GM18909 (cell line): ENCODE measurements around the gene TAF4.
A peak's percentile ranks its signal among the peaks of the same experiment; 100 is the strongest.
"Not testable (repeated sequence)": the region's sequence is repeated elsewhere in the genome, so short reads cannot be mapped to it uniquely, and the experiment has no call there.

Source experiments
- ATAC-seq: cut with Tn5 transposase; IDR thresholded peaks from one replicate; pipeline ENCODE4 v1.9.1; 2021; ENCODE audit warnings: mild to moderate bottlenecking; ENCODE audit not compliant: unreplicated experiment, poor library complexity

The TAF4 gene, protein sequence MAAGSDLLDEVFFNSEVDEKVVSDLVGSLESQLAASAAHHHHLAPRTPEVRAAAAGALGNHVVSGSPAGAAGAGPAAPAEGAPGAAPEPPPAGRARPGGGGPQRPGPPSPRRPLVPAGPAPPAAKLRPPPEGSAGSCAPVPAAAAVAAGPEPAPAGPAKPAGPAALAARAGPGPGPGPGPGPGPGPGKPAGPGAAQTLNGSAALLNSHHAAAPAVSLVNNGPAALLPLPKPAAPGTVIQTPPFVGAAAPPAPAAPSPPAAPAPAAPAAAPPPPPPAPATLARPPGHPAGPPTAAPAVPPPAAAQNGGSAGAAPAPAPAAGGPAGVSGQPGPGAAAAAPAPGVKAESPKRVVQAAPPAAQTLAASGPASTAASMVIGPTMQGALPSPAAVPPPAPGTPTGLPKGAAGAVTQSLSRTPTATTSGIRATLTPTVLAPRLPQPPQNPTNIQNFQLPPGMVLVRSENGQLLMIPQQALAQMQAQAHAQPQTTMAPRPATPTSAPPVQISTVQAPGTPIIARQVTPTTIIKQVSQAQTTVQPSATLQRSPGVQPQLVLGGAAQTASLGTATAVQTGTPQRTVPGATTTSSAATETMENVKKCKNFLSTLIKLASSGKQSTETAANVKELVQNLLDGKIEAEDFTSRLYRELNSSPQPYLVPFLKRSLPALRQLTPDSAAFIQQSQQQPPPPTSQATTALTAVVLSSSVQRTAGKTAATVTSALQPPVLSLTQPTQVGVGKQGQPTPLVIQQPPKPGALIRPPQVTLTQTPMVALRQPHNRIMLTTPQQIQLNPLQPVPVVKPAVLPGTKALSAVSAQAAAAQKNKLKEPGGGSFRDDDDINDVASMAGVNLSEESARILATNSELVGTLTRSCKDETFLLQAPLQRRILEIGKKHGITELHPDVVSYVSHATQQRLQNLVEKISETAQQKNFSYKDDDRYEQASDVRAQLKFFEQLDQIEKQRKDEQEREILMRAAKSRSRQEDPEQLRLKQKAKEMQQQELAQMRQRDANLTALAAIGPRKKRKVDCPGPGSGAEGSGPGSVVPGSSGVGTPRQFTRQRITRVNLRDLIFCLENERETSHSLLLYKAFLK

GRCh38 chr20:62065674-62066338 lies at the start of gene TAF4:
Gene TAF4 (minus strand): TSS chr20:62065881. CDS start chr20:62065810, 71 bp downstream.
- ATAC-seq, result peak; percentile 78

DNA sequence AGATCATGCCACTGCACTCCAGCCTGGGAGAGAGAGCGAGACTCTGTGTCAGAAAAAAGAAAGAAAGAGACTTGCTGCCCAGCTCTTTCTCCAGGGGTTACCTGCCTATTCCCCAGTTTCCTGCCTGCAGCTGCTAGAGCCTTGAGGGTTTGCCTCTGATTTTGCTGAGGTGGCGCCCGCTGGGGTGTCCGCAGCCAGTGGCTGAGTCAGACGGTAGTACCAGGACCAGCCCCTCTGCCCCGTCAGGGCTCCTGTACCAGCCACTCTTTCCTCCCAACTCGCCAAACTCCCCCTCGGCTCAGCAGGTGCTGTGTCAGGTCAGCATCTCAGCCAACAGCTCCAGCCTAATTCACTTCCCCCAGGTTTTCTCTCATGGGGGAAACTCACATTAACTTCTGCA lies 49.2 kb upstream of the TAF4 start:
- no peak for ATAC-seq

GRCh38 chr20:62112368-62112767 lies 46.7 kb upstream of the TAF4 start:
- no peak for ATAC-seq

- no peak for ATAC-seq
Measured at GRCh38 chr20:62111148-62111547, 45.5 kb upstream of the TAF4 start.

DNA sequence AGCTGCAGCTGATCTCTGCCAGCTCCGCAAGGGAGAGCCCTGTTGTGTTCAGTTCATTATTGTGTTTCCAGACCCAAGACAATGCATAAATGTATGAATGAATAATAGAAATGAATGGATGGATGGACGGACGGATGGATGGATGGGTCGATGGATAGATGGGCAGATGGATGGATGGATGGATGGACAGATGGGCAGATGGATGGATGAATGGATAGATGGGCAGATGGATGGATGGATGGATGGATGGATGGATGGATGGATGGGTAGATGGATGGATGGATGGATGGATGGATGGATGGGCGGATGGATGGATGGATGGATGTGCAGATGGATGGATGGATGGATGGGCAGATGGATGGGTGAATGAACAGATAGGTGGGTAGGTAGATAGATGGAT lies 39.9 kb upstream of the TAF4 start:
- no peak for ATAC-seq

- ATAC-seq, result no peak
Measured at GRCh38 chr20:62104791-62105345, 39.2 kb upstream of the TAF4 start.

DNA sequence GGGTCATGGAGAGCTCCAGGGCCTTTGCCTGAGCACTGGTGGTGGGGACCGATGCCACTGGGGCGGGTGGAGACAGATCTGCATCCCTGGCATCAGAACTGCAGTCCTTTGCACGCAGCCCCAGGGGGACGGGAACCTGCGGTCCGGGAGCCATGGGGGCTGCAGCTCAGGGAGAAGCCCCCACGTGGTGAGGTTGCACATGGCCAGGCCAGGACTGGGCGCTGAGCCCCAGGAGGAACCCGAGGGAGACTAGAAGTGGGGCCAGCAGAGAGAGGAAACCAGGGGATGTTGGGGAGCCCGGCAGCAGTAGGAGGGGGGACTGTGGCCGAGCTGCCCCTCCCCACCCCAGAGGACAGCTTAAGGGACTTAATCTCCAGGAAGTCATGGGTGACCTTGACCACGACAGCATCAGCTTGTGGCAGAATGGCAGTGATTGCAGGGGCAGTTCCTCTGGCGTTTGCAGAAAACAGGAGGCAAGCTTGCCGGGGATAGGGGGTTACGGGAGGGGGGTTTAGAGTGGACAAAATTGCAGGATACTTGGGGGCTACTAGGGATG lies 38.6 kb upstream of the TAF4 start:
- ATAC-seq, result no peak

GRCh38 chr20:62103508-62104233 lies 38.0 kb upstream of the TAF4 start:
- ATAC-seq, result no peak

DNA sequence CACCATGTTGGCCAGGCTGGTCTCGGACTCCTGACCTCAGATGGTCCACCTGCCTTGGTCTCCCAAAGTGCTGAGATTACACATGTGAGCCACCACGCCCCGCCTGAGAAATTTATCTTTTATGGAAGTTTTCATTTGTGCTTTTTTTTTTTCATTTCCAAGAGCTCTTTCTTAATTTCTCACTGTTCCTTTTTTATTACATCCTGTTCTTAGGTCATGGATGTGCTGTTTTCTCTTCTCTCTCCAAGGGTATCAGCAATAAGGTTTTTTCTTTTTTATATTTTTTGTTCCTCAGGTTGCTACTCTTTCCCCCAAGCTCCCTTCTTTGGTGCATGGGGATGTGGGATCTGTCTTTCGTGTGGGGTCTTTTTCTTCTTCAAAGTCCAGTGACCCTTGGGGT lies 35.4 kb upstream of the TAF4 start:
- no peak for ATAC-seq

- no peak for ATAC-seq
Measured at GRCh38 chr20:62097881-62098407, 32.3 kb upstream of the TAF4 start.

GRCh38 chr20:62096421-62097380 lies 31.0 kb upstream of the TAF4 start:
- no peak for ATAC-seq

DNA sequence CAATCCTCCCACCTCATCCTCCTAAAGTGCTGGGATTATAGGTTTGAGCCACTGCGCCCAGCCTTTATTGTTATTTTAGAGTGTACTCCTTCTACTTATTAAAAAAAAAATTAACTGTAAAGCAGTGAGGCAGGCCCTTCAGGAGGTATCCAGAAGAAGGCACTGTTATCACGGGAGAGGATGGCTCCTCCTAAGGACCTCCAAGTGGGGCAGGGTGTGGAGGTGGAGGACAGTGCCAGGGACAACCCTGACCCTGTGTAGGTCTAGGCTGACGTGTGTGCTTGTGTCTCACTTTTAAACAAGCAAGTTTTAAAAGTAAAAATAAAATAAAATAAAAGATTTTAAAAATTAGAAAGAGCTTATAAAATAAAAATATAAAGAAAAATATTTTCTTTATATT lies 23.7 kb upstream of the TAF4 start:
- ATAC-seq, result no peak

DNA sequence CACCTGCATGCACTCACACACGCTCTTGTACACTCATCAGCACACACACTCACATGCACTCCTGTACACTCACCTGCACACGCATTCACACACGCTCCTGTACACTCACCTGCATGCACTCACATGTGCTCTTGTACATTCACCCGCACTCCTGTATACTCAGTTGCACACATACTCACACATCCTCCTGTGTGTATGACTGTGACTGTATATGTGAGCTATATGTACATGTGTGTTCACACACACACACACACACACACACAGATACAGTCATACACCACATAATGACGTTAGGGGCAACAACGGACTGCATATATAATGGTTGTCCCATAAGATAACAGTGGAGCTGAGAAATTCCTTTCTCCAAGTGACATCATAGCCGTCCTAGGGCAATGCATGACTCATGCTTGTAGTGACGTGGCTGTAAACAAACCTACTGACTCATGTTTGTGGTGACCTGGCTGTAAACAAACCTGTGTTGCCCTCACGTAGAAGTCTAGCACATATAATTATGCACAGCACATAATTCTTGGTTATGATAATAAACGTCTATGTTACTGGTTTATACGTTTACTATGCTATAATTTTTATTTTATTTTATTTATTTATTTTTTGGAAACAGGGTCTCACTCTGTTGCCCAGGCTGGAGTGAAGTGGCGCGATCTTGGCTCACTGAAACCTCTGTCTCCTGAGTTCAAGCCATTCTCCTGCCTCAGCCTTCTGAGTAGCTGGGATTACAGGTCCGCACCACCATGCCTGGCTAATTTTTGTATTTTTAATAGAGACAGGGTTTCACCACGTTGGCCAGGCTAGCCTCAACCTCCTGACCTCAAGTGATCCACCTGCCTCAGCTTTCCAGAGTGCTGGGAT lies 22.8 kb upstream of the TAF4 start:
- ATAC-seq, result no peak

DNA sequence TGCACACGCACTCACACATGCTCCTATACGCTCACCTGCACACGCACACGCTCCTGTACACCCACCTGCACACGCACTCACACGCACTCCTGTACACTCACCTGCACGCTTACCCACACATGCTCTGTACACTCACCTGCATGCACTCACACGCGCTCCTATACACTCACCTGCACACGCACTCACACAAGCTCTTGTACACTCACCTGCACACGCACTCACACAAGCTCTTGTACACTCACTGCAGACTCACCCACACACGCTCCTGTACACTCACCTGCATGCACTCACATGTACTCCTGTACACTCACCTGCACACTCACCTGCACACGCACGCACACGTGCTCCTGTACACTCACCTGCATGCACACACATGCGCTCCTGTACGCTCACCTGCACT lies 22.0 kb upstream of the TAF4 start:
- ATAC-seq, result no peak

GRCh38 chr20:62087227-62087626 lies 21.5 kb upstream of the TAF4 start:
- no peak for ATAC-seq

DNA sequence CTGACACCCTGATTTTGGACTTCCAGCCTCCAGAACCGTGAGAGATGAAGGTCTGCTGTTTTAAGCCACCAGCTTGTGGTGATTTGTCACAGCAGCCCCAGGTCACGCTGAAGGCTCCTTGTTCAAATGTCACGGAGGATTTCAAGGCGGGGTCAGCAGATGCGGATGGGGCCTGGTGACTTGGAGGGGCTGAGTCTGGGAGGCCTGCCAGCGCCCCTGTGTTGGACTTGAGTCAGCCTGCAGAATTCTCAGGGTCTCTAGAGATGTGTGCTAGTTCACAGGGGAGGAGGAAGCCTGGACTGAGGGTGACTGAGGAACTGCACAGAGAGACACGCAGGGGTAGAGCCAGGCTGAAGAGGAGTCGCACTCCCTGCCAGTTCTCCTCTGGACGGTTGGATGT lies 19.5 kb upstream of the TAF4 start:
- no peak for ATAC-seq

GRCh38 chr20:62084224-62084623 lies 18.5 kb upstream of the TAF4 start:
- not testable (repeated sequence) for ATAC-seq
